ENCODE measurements around the gene ADAM12. TPM values are rescaled to one million over a fixed set of nuclear protein-coding genes. Genes with fewer than 3 reads are reported as not detected.

ADAM12 gene
- polyA plus RNA-seq, 4 donors, result 0.45 to 0.87 TPM; not detected in 2

- 62 to 75% (median 66%) methylated on average over 13 of the region's 13 CpGs for WGBS, 3 donors
- Histone ChIP-seq H3K27ac (ENCODE audit: low read depth in 1 of 3, low read length in 2 of 3) (no peak overlapping the region), H3K27me3 (ENCODE audit: control insufficient read depth in 3 of 3, insufficient read depth in 3 of 3, low read length in 3 of 3) (peaks cover 0 to 8% (median 0%) of the 10 kb centered on the region in 3 donors), H3K4me1 (ENCODE audit: control insufficient read depth in 3 of 3, insufficient read depth in 2 of 3, low read depth in 1 of 3, low read length in 2 of 3) (no peaks in the 10 kb centered on the region), H3K36me3 (ENCODE audit: control insufficient read depth in 3 of 3, insufficient read depth in 2 of 3, low read depth in 1 of 3, low read length in 3 of 3) (no peaks in the 10 kb centered on the region), H3K9me3 (ENCODE audit: control insufficient read depth in 2 of 2, insufficient read depth in 1 of 2, low read depth in 1 of 2, low read length in 1 of 2) (no peaks in the 10 kb centered on the region), H3K4me3 (ENCODE audit: low read depth in 1 of 3, low read length in 3 of 3) (no peak overlapping the region)
- FAIRE-seq, result no peak
- no peak for DNase-seq
Observed at GRCh38 chr10:126218778-126219649, 169.3 kb downstream of the ADAM12 start.

DNA sequence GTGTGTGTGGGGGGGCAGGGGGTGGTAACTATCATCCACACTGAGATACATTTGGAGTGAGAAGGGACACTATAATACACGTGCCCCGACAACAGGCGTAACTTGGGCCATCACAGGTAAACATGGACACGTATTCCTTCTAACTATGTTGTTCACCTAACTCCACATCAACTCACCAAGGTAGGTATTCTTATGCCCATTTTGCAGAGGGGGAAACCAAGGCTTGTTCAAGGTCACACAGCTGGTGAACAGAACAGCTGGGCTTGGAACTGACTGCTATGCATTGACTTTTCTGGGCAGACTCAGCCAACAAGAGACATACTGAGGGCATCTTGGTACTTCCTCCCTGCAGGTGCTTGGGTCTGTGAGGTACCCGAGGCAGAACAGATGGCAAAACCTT, 170.1 kb downstream of the ADAM12 start:
- no peak for DNase-seq
- WGBS, 3 donors, result 90 to 93% (median 93%) methylated on average over 5 of the region's 5 CpGs
- H3K27me3 ChIP-seq (ENCODE audit: control insufficient read depth in 3 of 3, insufficient read depth in 3 of 3, low read length in 3 of 3), result peaks cover 0 to 8% (median 0%) of the 10 kb centered on the region in 3 donors
- H3K4me1 ChIP-seq (ENCODE audit: control insufficient read depth in 3 of 3, insufficient read depth in 2 of 3, low read depth in 1 of 3, low read length in 2 of 3), result no peaks in the 10 kb centered on the region
- no peak for FAIRE-seq
- H3K27ac ChIP-seq (ENCODE audit: low read depth in 1 of 3, low read length in 2 of 3), result no peak overlapping the region
- no peaks in the 10 kb centered on the region for H3K9me3 ChIP-seq (ENCODE audit: control insufficient read depth in 2 of 2, insufficient read depth in 1 of 2, low read depth in 1 of 2, low read length in 1 of 2)
- H3K4me3 ChIP-seq (ENCODE audit: low read depth in 1 of 3, low read length in 3 of 3), result no peak overlapping the region
- H3K36me3 ChIP-seq (ENCODE audit: control insufficient read depth in 3 of 3, insufficient read depth in 2 of 3, low read depth in 1 of 3, low read length in 3 of 3), result no peaks in the 10 kb centered on the region

DNA sequence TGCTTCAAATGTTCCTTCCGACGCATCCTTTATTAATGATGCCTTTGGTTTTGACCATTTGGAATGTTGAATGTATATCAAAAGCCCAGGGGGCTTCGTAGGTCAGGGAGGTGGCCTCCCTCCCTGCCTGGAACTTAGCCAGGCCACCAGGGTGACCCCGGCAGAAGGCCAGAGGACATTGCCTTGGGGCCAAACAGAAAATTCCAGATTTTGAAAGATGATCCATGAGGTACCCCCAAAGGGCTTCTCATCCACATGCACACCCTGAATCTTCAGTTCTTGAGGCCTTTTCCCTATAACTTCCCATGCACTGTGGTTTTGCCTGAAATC, 171.7 kb downstream of the ADAM12 start:
- Histone ChIP-seq H3K4me1 (ENCODE audit: control insufficient read depth in 3 of 3, insufficient read depth in 2 of 3, low read depth in 1 of 3, low read length in 2 of 3) (no peaks in the 10 kb centered on the region), H3K4me3 (ENCODE audit: low read depth in 1 of 3, low read length in 3 of 3) (no peak overlapping the region), H3K36me3 (ENCODE audit: control insufficient read depth in 3 of 3, insufficient read depth in 2 of 3, low read depth in 1 of 3, low read length in 3 of 3) (no peaks in the 10 kb centered on the region), H3K27me3 (ENCODE audit: control insufficient read depth in 3 of 3, insufficient read depth in 3 of 3, low read length in 3 of 3) (peaks cover 0 to 5% (median 0%) of the 10 kb centered on the region in 3 donors), H3K27ac (ENCODE audit: low read depth in 1 of 3, low read length in 2 of 3) (no peak overlapping the region), H3K9me3 (ENCODE audit: control insufficient read depth in 2 of 2, insufficient read depth in 1 of 2, low read depth in 1 of 2, low read length in 1 of 2) (no peaks in the 10 kb centered on the region)
- FAIRE-seq (no peak), DNase-seq (no peak)
- 62 to 78% (median 74%) methylated on average over 4 of the region's 4 CpGs for WGBS, 3 donors

- H3K27ac ChIP-seq (ENCODE audit: low read depth in 1 of 3, low read length in 2 of 3), result no peak overlapping the region
- 54 to 63% (median 57%) methylated on average over 11 of the region's 11 CpGs for WGBS, 3 donors
- DNase-seq (no peak), FAIRE-seq (no peak)
- no peak overlapping the region for H3K4me3 ChIP-seq (ENCODE audit: low read depth in 1 of 3, low read length in 3 of 3)
- no peaks in the 10 kb centered on the region for H3K9me3 ChIP-seq (ENCODE audit: control insufficient read depth in 2 of 2, insufficient read depth in 1 of 2, low read depth in 1 of 2, low read length in 1 of 2)
- no peaks in the 10 kb centered on the region for H3K4me1 ChIP-seq (ENCODE audit: control insufficient read depth in 3 of 3, insufficient read depth in 2 of 3, low read depth in 1 of 3, low read length in 2 of 3)
- peaks cover 0 to 5% (median 0%) of the 10 kb centered on the region in 3 donors for H3K27me3 ChIP-seq (ENCODE audit: control insufficient read depth in 3 of 3, insufficient read depth in 3 of 3, low read length in 3 of 3)
- H3K36me3 ChIP-seq (ENCODE audit: control insufficient read depth in 3 of 3, insufficient read depth in 2 of 3, low read depth in 1 of 3, low read length in 3 of 3), result no peaks in the 10 kb centered on the region
Observed at GRCh38 chr10:126215746-126216631, 172.3 kb downstream of the ADAM12 start.

GRCh38 chr10:126214679-126215078, 173.6 kb downstream of the ADAM12 start:
- no peak overlapping the region for H3K4me3 ChIP-seq (ENCODE audit: low read depth in 1 of 3, low read length in 3 of 3)
- no peak for FAIRE-seq
- no peak overlapping the region for H3K27ac ChIP-seq (ENCODE audit: low read depth in 1 of 3, low read length in 2 of 3)
- H3K9me3 ChIP-seq (ENCODE audit: control insufficient read depth in 2 of 2, insufficient read depth in 1 of 2, low read depth in 1 of 2, low read length in 1 of 2), result no peaks in the 10 kb centered on the region
- DNase-seq, result no peak
- WGBS, 3 donors, result 84 to 93% (median 88%) methylated on average over 8 of the region's 8 CpGs
- peaks cover 0 to 5% (median 0%) of the 10 kb centered on the region in 3 donors for H3K27me3 ChIP-seq (ENCODE audit: control insufficient read depth in 3 of 3, insufficient read depth in 3 of 3, low read length in 3 of 3)
- no peaks in the 10 kb centered on the region for H3K36me3 ChIP-seq (ENCODE audit: control insufficient read depth in 3 of 3, insufficient read depth in 2 of 3, low read depth in 1 of 3, low read length in 3 of 3)
- H3K4me1 ChIP-seq (ENCODE audit: control insufficient read depth in 3 of 3, insufficient read depth in 2 of 3, low read depth in 1 of 3, low read length in 2 of 3), result no peaks in the 10 kb centered on the region

- FAIRE-seq (no peak), DNase-seq (no peak)
- 54 to 63% (median 57%) methylated on average over 6 of the region's 6 CpGs for WGBS, 3 donors
- Histone ChIP-seq H3K36me3 (ENCODE audit: control insufficient read depth in 3 of 3, insufficient read depth in 2 of 3, low read depth in 1 of 3, low read length in 3 of 3) (no peaks in the 10 kb centered on the region), H3K4me1 (ENCODE audit: control insufficient read depth in 3 of 3, insufficient read depth in 2 of 3, low read depth in 1 of 3, low read length in 2 of 3) (no peaks in the 10 kb centered on the region), H3K9me3 (ENCODE audit: control insufficient read depth in 2 of 2, insufficient read depth in 1 of 2, low read depth in 1 of 2, low read length in 1 of 2) (no peaks in the 10 kb centered on the region), H3K27me3 (ENCODE audit: control insufficient read depth in 3 of 3, insufficient read depth in 3 of 3, low read length in 3 of 3) (peaks cover 0 to 5% (median 0%) of the 10 kb centered on the region in 3 donors), H3K4me3 (ENCODE audit: low read depth in 1 of 3, low read length in 3 of 3) (no peak overlapping the region), H3K27ac (ENCODE audit: low read depth in 1 of 3, low read length in 2 of 3) (no peak overlapping the region)
Observed at GRCh38 chr10:126214021-126214420, 174.3 kb downstream of the ADAM12 start.

DNA sequence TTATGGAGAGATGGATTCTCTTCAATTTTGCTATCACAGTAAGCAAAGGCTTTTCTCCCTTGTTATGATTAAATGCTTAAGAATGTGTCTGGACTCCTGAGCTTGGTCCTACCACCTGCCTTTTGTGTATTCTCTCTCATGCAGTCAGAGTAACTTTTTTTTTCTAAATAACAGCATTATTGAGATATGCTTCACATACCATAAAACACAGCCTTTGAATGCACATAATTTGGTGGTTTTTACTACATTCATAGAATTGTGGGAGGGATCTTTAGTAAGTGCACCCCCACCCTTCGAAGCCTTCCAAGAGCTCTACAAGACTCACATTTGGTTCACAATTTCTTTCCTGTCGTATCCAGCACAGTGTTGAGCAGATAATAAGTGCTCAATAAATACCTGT, 175.5 kb downstream of the ADAM12 start:
- H3K27ac ChIP-seq (ENCODE audit: low read depth in 1 of 3, low read length in 2 of 3), result no peak overlapping the region
- no peaks in the 10 kb centered on the region for H3K9me3 ChIP-seq (ENCODE audit: control insufficient read depth in 2 of 2, insufficient read depth in 1 of 2, low read depth in 1 of 2, low read length in 1 of 2)
- no peaks in the 10 kb centered on the region for H3K4me1 ChIP-seq (ENCODE audit: control insufficient read depth in 3 of 3, insufficient read depth in 2 of 3, low read depth in 1 of 3, low read length in 2 of 3)
- H3K27me3 ChIP-seq (ENCODE audit: control insufficient read depth in 3 of 3, insufficient read depth in 3 of 3, low read length in 3 of 3), result peaks cover 0 to 5% (median 0%) of the 10 kb centered on the region in 3 donors
- FAIRE-seq (no peak), DNase-seq (no peak)
- 79 to 92% (median 81%) methylated on average over 2 of the region's 2 CpGs for WGBS, 3 donors
- H3K36me3 ChIP-seq (ENCODE audit: control insufficient read depth in 3 of 3, insufficient read depth in 2 of 3, low read depth in 1 of 3, low read length in 3 of 3), result no peaks in the 10 kb centered on the region
- no peak overlapping the region for H3K4me3 ChIP-seq (ENCODE audit: low read depth in 1 of 3, low read length in 3 of 3)

DNA sequence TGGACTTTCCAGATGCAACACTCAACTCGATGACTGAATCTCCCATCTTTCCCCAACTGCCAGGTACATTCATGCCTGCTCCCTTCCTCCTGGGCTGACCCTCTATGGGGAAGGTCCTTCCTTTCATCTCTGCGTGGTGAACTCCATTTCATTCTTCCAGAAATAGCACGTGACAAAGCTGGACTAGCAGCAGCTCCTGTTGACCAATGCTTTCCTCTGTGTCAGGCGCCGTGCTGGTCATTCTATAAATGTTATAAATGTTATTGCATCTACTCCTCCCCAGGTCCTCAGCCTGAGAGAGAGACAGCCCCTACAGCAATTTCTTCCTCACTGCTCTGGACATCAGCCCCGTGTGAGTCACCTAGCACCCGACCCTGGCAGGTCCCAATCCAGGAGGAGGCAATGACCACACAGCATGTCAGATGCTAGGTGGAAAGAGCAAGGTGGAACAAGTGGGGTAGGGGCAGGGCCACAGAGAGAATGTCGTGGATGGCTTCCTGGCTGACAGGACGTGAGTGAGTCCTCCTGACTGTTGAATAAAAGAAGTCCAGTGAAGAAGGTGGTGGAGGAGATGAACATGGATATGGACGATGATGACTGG, 178.1 kb downstream of the ADAM12 start:
- Histone ChIP-seq H3K27ac (ENCODE audit: low read depth in 1 of 3, low read length in 2 of 3) (no peak overlapping the region), H3K9me3 (ENCODE audit: control insufficient read depth in 2 of 2, insufficient read depth in 1 of 2, low read depth in 1 of 2, low read length in 1 of 2) (no peaks in the 10 kb centered on the region), H3K4me1 (ENCODE audit: control insufficient read depth in 3 of 3, insufficient read depth in 2 of 3, low read depth in 1 of 3, low read length in 2 of 3) (no peaks in the 10 kb centered on the region), H3K4me3 (ENCODE audit: low read depth in 1 of 3, low read length in 3 of 3) (no peak overlapping the region), H3K36me3 (ENCODE audit: control insufficient read depth in 3 of 3, insufficient read depth in 2 of 3, low read depth in 1 of 3, low read length in 3 of 3) (no peaks in the 10 kb centered on the region), H3K27me3 (ENCODE audit: control insufficient read depth in 3 of 3, insufficient read depth in 3 of 3, low read length in 3 of 3) (no peaks in the 10 kb centered on the region)
- FAIRE-seq, result no peak
- DNase-seq, result no peak
- 74 to 88% (median 78%) methylated on average over 10 of the region's 10 CpGs for WGBS, 3 donors
